GM23248 (cell line): ENCODE results near the gene GDI2.

Source experiments
- EZH2 ChIP-seq: fragments of 200-600 bp; sonication (generic); IDR thresholded peaks from 2 replicates; pipeline ENCODE4 v1.6.1; 2018; ENCODE audit warnings: antibody characterized with exemption, mild to moderate bottlenecking; ENCODE audit not compliant: insufficient read depth, poor library complexity, severe bottlenecking
- EZH2phosphoT487 ChIP-seq: fragments of 200-600 bp; sonication (generic); IDR thresholded peaks from 2 replicates; pipeline ENCODE4 v1.6.1; 2018; ENCODE audit warnings: antibody characterized with exemption, moderate library complexity, mild to moderate bottlenecking, low read depth; ENCODE audit not compliant: insufficient read depth

DNA sequence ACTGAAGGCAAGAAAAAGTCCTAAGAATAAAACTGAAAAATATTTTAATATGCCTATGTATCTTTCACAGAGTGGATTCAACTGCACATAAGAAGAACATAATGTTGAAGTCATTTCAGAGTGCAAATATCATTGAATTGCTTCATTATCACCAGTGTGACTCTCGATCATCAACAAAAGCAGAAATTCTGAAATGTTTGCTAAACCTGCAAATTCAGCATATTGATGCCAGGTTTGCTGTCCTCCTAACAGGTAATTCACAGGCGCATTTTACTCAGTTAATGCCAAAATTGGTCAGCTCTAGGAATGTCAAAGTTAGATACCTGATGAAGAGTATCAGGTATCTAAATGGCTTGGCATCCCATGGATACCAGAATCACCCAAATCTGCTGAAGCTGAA, 52.0 kb downstream of the GDI2 start:
- TF ChIP-seq EZH2, result no peak
- TF ChIP-seq EZH2phosphoT487, result no peak
